B cell (primary cell): ENCODE results near the gene ELOB. TPM values are rescaled to one million over a fixed set of nuclear protein-coding genes. Genes with fewer than 3 reads are reported as not detected.

Experiments
- ATAC-seq: fragments of 200-7000 bp; cut with Tn5 transposase; one replicate; pipeline ENCODE4 v1.10.0; 2021; ENCODE audit warnings: low read depth, mild to moderate bottlenecking, moderate number of reproducible peaks, moderate library complexity
- CTCF ChIA-PET: fragments of 350-600 bp; sonication (Branson Sonifier 250); formaldehyde crosslinking; loops from one replicate; lab custom pipeline; 2021; ENCODE audit warnings: antibody characterized with exemption, inconsistent platforms; lab: Charles Lee
- POLR2A ChIA-PET: fragments of 350-600 bp; sonication (Branson Sonifier 250); formaldehyde crosslinking; loops from one replicate; lab custom pipeline; 2021; ENCODE audit warnings: antibody characterized with exemption; lab: Charles Lee
- DNase-seq: peaks from one replicate; pipeline ENCODE4 v3.0.0; 2013
- H2AFZ ChIP-seq: 2 replicates; pipeline ENCODE4 v1.6.1; 2012; ENCODE audit warnings: mild to moderate bottlenecking, low read depth, low read length; ENCODE audit not compliant: insufficient read depth, poor library complexity, severe bottlenecking
- H3K27ac ChIP-seq, 2 donors: 1 replicate in 1 of 2; 2 replicates in 1 of 2; pipeline ENCODE4 v1.5.1; 2012 to 2013; ENCODE audit warnings: low read length in 2 of 2, mild to moderate bottlenecking in 2 of 2, moderate library complexity in 1 of 2
- H3K27me3 ChIP-seq, 4 experiments: fragments of 200-600 bp in 1 of 4; sonication (generic) in 1 of 4; replicated peaks in 1 of 4; 1 replicate in 2 of 4; 2 replicates in 2 of 4; pipeline versions ENCODE4 v1.6.1 to v1.7.0; 2013 to 2016; ENCODE audit warnings: low read length in 3 of 4, mild to moderate bottlenecking in 2 of 4, mixed read lengths in 1 of 4, moderate library complexity in 1 of 4; ENCODE audit not compliant: insufficient read depth in 4 of 4, control insufficient read depth in 3 of 4; ENCODE audit errors: control extremely low read depth in 1 of 4
- H3K36me3 ChIP-seq, 2 experiments: replicated peaks in 1 of 2; 1 replicate in 1 of 2; 2 replicates in 1 of 2; pipeline versions ENCODE4 v1.6.1 to v1.7.1; 2013; ENCODE audit warnings: low read length in 1 of 2; ENCODE audit not compliant: insufficient read depth in 2 of 2, control insufficient read depth in 1 of 2; ENCODE audit errors: control extremely low read depth in 1 of 2, extremely low read depth in 1 of 2
- H3K4me1 ChIP-seq, 2 donors: fragments of 200-600 bp in 1 of 2; sonication (generic) in 1 of 2; 1 replicate in 1 of 2; 2 replicates in 1 of 2; pipeline versions ENCODE4 v1.5.1 to v1.6.1; 2013 to 2017; ENCODE audit warnings: low read length in 2 of 2; ENCODE audit not compliant: control insufficient read depth in 2 of 2, insufficient read depth in 2 of 2
- H3K4me2 ChIP-seq: replicated peaks from 2 replicates; pipeline ENCODE3; 2012; ENCODE audit warnings: mild to moderate bottlenecking, low read depth, low read length; ENCODE audit not compliant: poor library complexity, severe bottlenecking
- H3K4me3 ChIP-seq, 5 experiments: fragments of 200-600 bp in 1 of 5; sonication (generic) in 1 of 5; 1 replicate in 3 of 5; 2 replicates in 2 of 5; pipeline versions ENCODE4 v1.5.1 to v1.7.0; 2011 to 2016; ENCODE audit warnings: low read length in 4 of 5, mild to moderate bottlenecking in 4 of 5, low read depth in 2 of 5, control low read depth in 1 of 5, moderate library complexity in 1 of 5; ENCODE audit not compliant: insufficient read depth in 1 of 5; ENCODE audit errors: control extremely low read depth in 1 of 5, extremely low read depth in 1 of 5
- H3K79me2 ChIP-seq: fragments of 200-600 bp; sonication (generic); one replicate; pipeline ENCODE4 v1.6.0; 2016; ENCODE audit warnings: low read length; ENCODE audit not compliant: control insufficient read depth, insufficient read depth
- H3K9ac ChIP-seq: fragments of 200-600 bp; sonication (generic); 2 replicates; pipeline ENCODE4 v1.6.1; 2017; ENCODE audit warnings: mild to moderate bottlenecking, low read length, moderate library complexity
- H3K9me3 ChIP-seq, 3 donors: one replicate each; pipeline versions ENCODE4 v1.6.1 to v1.7.1; 2013; ENCODE audit warnings: low read length in 2 of 3; ENCODE audit not compliant: control insufficient read depth in 2 of 3, insufficient read depth in 1 of 3; ENCODE audit errors: control extremely low read depth in 1 of 3
- H4K20me1 ChIP-seq: 2 replicates; pipeline ENCODE4 v1.6.0; 2012; ENCODE audit warnings: mild to moderate bottlenecking, low read length; ENCODE audit not compliant: insufficient read depth, control insufficient read depth, poor library complexity, severe bottlenecking
- H3K27ac Mint-ChIP-seq: one replicate; pipeline ENCODE4 v1.8.0; 2021; ENCODE audit warnings: mixed read lengths
- H3K27me3 Mint-ChIP-seq: one replicate; pipeline ENCODE4 v1.8.0; 2021; ENCODE audit warnings: mixed read lengths
- H3K4me1 Mint-ChIP-seq: one replicate; pipeline ENCODE4 v1.8.0; 2021; ENCODE audit warnings: mixed read lengths
- H3K4me3 Mint-ChIP-seq: one replicate; pipeline ENCODE4 v1.8.0; 2021; ENCODE audit warnings: mixed read lengths
- H3K9me3 Mint-ChIP-seq: one replicate; pipeline ENCODE4 v1.8.0; 2022; ENCODE audit warnings: mixed read lengths; ENCODE audit not compliant: insufficient read depth
- CTCF ChIP-seq: fragments of 200-600 bp; IDR thresholded peaks from one replicate; pipeline ENCODE4 v1.8.0; 2022; ENCODE audit warnings: antibody characterized with exemption, mild to moderate bottlenecking
- EZH2 ChIP-seq: IDR thresholded peaks from 2 replicates; pipeline ENCODE4 v1.6.1; 2012; ENCODE audit warnings: borderline replicate concordance, low read depth, mild to moderate bottlenecking, moderate library complexity, low read length; ENCODE audit not compliant: insufficient read depth, poor library complexity, severe bottlenecking
- WGBS: methylation state at CpG from one replicate; pipeline ENCODE4 v1.1.5; 2013; ENCODE audit warnings: missing lambda C conversion rate; ENCODE audit not compliant: insufficient coverage; 5-methylcytosine and 5-hydroxymethylcytosine counted together
- intact Hi-C: fragments of 100-400 bp; cut with micrococcal nuclease; formaldehyde crosslinking; loops from one replicate; pipeline ENCODE4 v1.10.0; 2022
- polyA plus RNA-seq: library from polyadenylated mRNA; depleted of rRNA; stranded (reverse); fragments of >200 nt; gene quantifications from 2 replicates; pipeline ENCODE4 v1.2.3, GENCODE V29; 2012
- total RNA-seq, 2 donors: library from RNA; stranded (reverse); fragments of 120-200 nt in 1 of 2; gene quantifications; 1 replicate in 1 of 2; 2 replicates in 1 of 2; pipeline versions ENCODE4 v1.2.3 to v1.2.4, GENCODE V29; 2013 to 2022

The ELOB gene
- total and polyA plus RNA-seq, 2 donors (not counting 1 experiment from before 2014, with no cell fraction given), result 93.1 to 136 TPM

GRCh38 chr16:2822496-2822895 is 45.4 kb upstream of the ELOB start:
- ATAC-seq (no peak), DNase-seq (no peak)
- H3K9me3 Mint-ChIP-seq, result no peaks in the 10 kb centered on the region
- H3K4me1 Mint-ChIP-seq, result no peaks in the 10 kb centered on the region
- no peak overlapping the region for H3K4me2 ChIP-seq
- no peak overlapping the region for H3K27ac Mint-ChIP-seq
- no peak overlapping the region for H2AFZ ChIP-seq
- no peaks in the 10 kb centered on the region for H3K4me1 ChIP-seq
- H3K27me3 ChIP-seq, result no peaks in the 10 kb centered on the region
- intact Hi-C loops, result no loop called here
- H3K36me3 ChIP-seq, result no peaks in the 10 kb centered on the region
- POLR2A ChIA-PET, result no interaction called here
- H3K27me3 Mint-ChIP-seq, result peaks cover 7% of the 10 kb centered on the region
- TF ChIP-seq EZH2 (no peak), CTCF (no peak)
- CTCF ChIA-PET, result no interaction called here
- H3K79me2 ChIP-seq, result no peaks in the 10 kb centered on the region
- WGBS, result 75% methylated on average over 2 of the region's 4 CpGs
- no peak overlapping the region for H3K27ac ChIP-seq
- no peak overlapping the region for H3K9ac ChIP-seq
- H3K9me3 ChIP-seq, result no peaks in the 10 kb centered on the region
- H3K4me3 Mint-ChIP-seq, result no peak overlapping the region
- no peaks in the 10 kb centered on the region for H4K20me1 ChIP-seq
- no peak overlapping the region for H3K4me3 ChIP-seq

- no peaks in the 10 kb centered on the region for H3K27me3 ChIP-seq
- no peak overlapping the region for H3K4me3 Mint-ChIP-seq
- H3K27ac ChIP-seq, result no peak overlapping the region
- no peaks in the 10 kb centered on the region for H3K36me3 ChIP-seq
- ATAC-seq, result no peak
- no peak overlapping the region for H3K27ac Mint-ChIP-seq
- no peak overlapping the region for H3K4me2 ChIP-seq
- TF ChIP-seq CTCF, result no peak
- no peak for TF ChIP-seq EZH2
- WGBS, result 92% methylated on average over 4 of the region's 8 CpGs
- no peaks in the 10 kb centered on the region for H4K20me1 ChIP-seq
- H3K9me3 Mint-ChIP-seq, result no peaks in the 10 kb centered on the region
- no peaks in the 10 kb centered on the region for H3K4me1 Mint-ChIP-seq
- intact Hi-C loops, result no loop called here
- H2AFZ ChIP-seq, result no peak overlapping the region
- no peaks in the 10 kb centered on the region for H3K79me2 ChIP-seq
- DNase-seq, result no peak
- CTCF ChIA-PET, result no interaction called here
- POLR2A ChIA-PET, result no interaction called here
- H3K4me1 ChIP-seq, result no peaks in the 10 kb centered on the region
- H3K9me3 ChIP-seq, result no peaks in the 10 kb centered on the region
- peaks cover 7% of the 10 kb centered on the region for H3K27me3 Mint-ChIP-seq
- H3K4me3 ChIP-seq, result no peak overlapping the region
- no peak overlapping the region for H3K9ac ChIP-seq
These were observed 45.0 kb upstream of the ELOB start for GRCh38 chr16:2822158-2822495.
